Activated CD4-positive, alpha-beta T cell treated with anti-CD3 and anti-CD28 coated beads, Interleukin-2, amount 10 ng/mL, durations not matched to agents 24 days and 14 days (primary cell): Measurements from ENCODE around the gene ZBTB3. TPM values are rescaled to one million over a fixed set of nuclear protein-coding genes. Genes with fewer than 3 reads are reported as not detected.

ENCODE experiments used
- DNase-seq: peaks from one replicate; pipeline ENCODE4 v3.0.0; 2022
- H3K27ac Mint-ChIP-seq: one replicate; pipeline ENCODE4 v1.8.0; 2022; ENCODE audit warnings: mild to moderate bottlenecking, mixed read lengths
- H3K27me3 Mint-ChIP-seq: one replicate; pipeline ENCODE4 v1.8.0; 2022; ENCODE audit warnings: mixed read lengths
- H3K36me3 Mint-ChIP-seq: one replicate; pipeline ENCODE4 v1.8.0; 2022; ENCODE audit warnings: low read depth, mild to moderate bottlenecking, mixed read lengths
- H3K4me1 Mint-ChIP-seq: one replicate; pipeline ENCODE4 v1.8.0; 2021; ENCODE audit warnings: mixed read lengths
- H3K4me3 Mint-ChIP-seq: one replicate; pipeline ENCODE4 v1.8.0; 2022; ENCODE audit warnings: mild to moderate bottlenecking, moderate library complexity, mixed read lengths
- H3K9me3 Mint-ChIP-seq: one replicate; pipeline ENCODE4 v1.8.0; 2021; ENCODE audit warnings: mixed read lengths
- intact Hi-C: fragments of 100-400 bp; cut with micrococcal nuclease; formaldehyde crosslinking; loops from one replicate; pipeline ENCODE4 v1.15.1; 2023
- total RNA-seq: library from RNA; stranded (reverse); gene quantifications from 2 replicates; pipeline ENCODE4 v1.2.3, GENCODE V29; 2022

Gene ZBTB3
- 7.5 and 11.1 TPM in 2 replicates for total RNA-seq

GRCh38 chr11:62753736-62754603, at the start of gene ZBTB3:
Gene ZBTB3, minus strand, starts transcription at chr11:62754160. Its CDS starts 496 bp downstream, at chr11:62753664.
- peak within 1 kb of the TSS; percentile 97 for H3K27ac Mint-ChIP-seq
- H3K27me3 Mint-ChIP-seq = no peaks in the 10 kb centered on the region
- DNase-seq = peak; percentile 98
- peak within 1 kb of the TSS; percentile 98 for H3K4me3 Mint-ChIP-seq
- peaks cover 6% of the 10 kb centered on the region for H3K36me3 Mint-ChIP-seq
- H3K4me1 Mint-ChIP-seq = peaks cover 16% of the 10 kb centered on the region
- no peaks in the 10 kb centered on the region for H3K9me3 Mint-ChIP-seq
- intact Hi-C loops = loop anchor here (1.0 kb wide), 4 partner anchors 7 to 33 kb away; partner anchors contain the start of genes HNRNPUL2, POLR2G, TAF6L and TMEM179B

GRCh38 chr11:62801071-62801470, 47.1 kb upstream of the ZBTB3 start:
- peaks cover 70% of the 10 kb centered on the region for H3K36me3 Mint-ChIP-seq
- intact Hi-C loops = no loop called here
- no peaks in the 10 kb centered on the region for H3K9me3 Mint-ChIP-seq
- H3K4me1 Mint-ChIP-seq = peaks cover 26% of the 10 kb centered on the region
- no peak overlapping the region for H3K4me3 Mint-ChIP-seq
- DNase-seq = no peak
- H3K27me3 Mint-ChIP-seq = no peaks in the 10 kb centered on the region
- H3K27ac Mint-ChIP-seq = no peak overlapping the region

GRCh38 chr11:62799486-62799885, 45.5 kb upstream of the ZBTB3 start:
- H3K27ac Mint-ChIP-seq = no peak overlapping the region
- H3K9me3 Mint-ChIP-seq = no peaks in the 10 kb centered on the region
- H3K36me3 Mint-ChIP-seq = peaks cover 82% of the 10 kb centered on the region
- no peaks in the 10 kb centered on the region for H3K27me3 Mint-ChIP-seq
- no peak overlapping the region for H3K4me3 Mint-ChIP-seq
- intact Hi-C loops = no loop called here
- DNase-seq = no peak
- H3K4me1 Mint-ChIP-seq = peaks cover 21% of the 10 kb centered on the region

- intact Hi-C loops = no loop called here
- Mint-ChIP-seq H3K27me3 (no peaks in the 10 kb centered on the region), H3K9me3 (no peaks in the 10 kb centered on the region), H3K27ac (no peak overlapping the region), H3K36me3 (peaks cover 76% of the 10 kb centered on the region), H3K4me1 (peaks cover 9% of the 10 kb centered on the region), H3K4me3 (no peak overlapping the region)
- DNase-seq = no peak
Observed at GRCh38 chr11:62796281-62796680, 42.3 kb upstream of the ZBTB3 start.

DNA sequence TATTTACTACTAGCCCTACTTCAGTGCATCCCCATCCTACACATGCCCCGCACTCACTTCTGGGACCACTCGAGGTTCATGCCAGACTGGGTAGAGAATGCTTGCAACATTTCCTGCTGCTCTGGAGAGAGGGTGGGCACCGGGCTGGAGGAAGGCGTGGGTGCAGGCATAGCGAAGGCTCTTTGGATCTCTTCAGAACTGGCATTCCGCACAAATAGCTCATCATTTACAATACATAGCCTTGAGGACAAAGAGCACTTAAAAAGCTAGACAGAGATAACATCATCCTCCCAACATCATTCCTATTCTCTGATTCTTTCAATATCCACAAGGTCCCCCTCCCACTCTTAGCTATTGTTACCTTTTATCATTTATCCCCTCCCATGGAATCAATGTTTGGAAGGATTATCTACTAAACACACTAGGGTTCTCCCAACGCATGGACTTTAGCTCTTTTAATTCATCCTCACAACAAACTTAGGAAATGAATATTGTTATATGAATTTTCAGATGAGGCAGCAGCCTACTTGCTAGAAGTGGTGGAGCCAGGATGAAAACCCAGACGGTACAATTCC, 40.3 kb upstream of the ZBTB3 start:
- peaks cover 78% of the 10 kb centered on the region for H3K36me3 Mint-ChIP-seq
- no peak overlapping the region for H3K4me3 Mint-ChIP-seq
- intact Hi-C loops = no loop called here

DNA sequence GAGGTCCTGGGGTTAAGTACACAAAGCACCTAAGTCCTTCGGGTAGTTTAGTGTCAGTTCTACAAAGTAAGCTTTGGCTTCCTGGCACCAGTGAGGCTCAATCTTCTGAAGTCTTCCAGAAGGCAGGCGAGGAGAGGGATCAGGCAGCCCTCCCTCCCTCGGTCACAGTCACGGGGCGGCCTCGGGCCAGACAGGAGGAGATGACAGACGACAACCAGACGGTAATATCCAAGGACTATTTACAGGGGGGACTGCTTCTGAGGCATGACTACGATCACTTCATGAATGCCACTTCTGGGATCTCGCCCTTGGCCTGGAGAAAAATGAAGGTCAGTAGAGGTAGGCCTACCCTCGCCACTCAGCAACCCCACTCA, 38.2 kb upstream of the ZBTB3 start:
- no peaks in the 10 kb centered on the region for H3K9me3 Mint-ChIP-seq
- intact Hi-C loops = loop anchor here (1.0 kb wide), 3 partner anchors 12 to 64 kb away; partner anchors contain the start of genes STX5, TEX54 and TTC9C
- peak overlapping the region; percentile 92 for H3K4me3 Mint-ChIP-seq
- H3K27ac Mint-ChIP-seq = peak overlapping the region; percentile 88
- H3K36me3 Mint-ChIP-seq = peaks cover 78% of the 10 kb centered on the region
- no peaks in the 10 kb centered on the region for H3K27me3 Mint-ChIP-seq
- peaks cover 36% of the 10 kb centered on the region for H3K4me1 Mint-ChIP-seq
- no peak for DNase-seq

More for the DNA sequence above, 40.3 kb upstream of the ZBTB3 start:
- no peak for DNase-seq
- Mint-ChIP-seq H3K4me1 (peaks cover 27% of the 10 kb centered on the region), H3K9me3 (no peaks in the 10 kb centered on the region), H3K27ac (no peak overlapping the region), H3K27me3 (no peaks in the 10 kb centered on the region)

- Mint-ChIP-seq H3K36me3 (peaks cover 73% of the 10 kb centered on the region), H3K27ac (peak within 1 kb of the TSS; percentile 88), H3K27me3 (no peaks in the 10 kb centered on the region), H3K4me1 (peaks cover 36% of the 10 kb centered on the region), H3K9me3 (no peaks in the 10 kb centered on the region), H3K4me3 (peak within 1 kb of the TSS; percentile 92)
- intact Hi-C loops = loop anchor here (1.0 kb wide), 3 partner anchors 13 to 63 kb away; partner anchors contain the start of genes STX5, TEX54 and TTC9C
- peak; percentile 98 for DNase-seq
Observed at GRCh38 chr11:62791501-62792201, 37.7 kb upstream of the ZBTB3 start, which contains the start of gene TMEM223. Gene TMEM223, minus strand, starts transcription at chr11:62792006. Its CDS starts 12 bp downstream, at chr11:62791994.

GRCh38 chr11:62789576-62789975, 35.6 kb upstream of the ZBTB3 start:
- peak; percentile 61 for DNase-seq
- H3K9me3 Mint-ChIP-seq = no peaks in the 10 kb centered on the region
- intact Hi-C loops = no loop called here
- H3K27me3 Mint-ChIP-seq = no peaks in the 10 kb centered on the region
- H3K36me3 Mint-ChIP-seq = peaks cover 56% of the 10 kb centered on the region
- peak overlapping the region; percentile 92 for H3K4me3 Mint-ChIP-seq
- H3K27ac Mint-ChIP-seq = peak overlapping the region; percentile 54
- H3K4me1 Mint-ChIP-seq = peaks cover 43% of the 10 kb centered on the region

- Mint-ChIP-seq H3K27me3 (no peaks in the 10 kb centered on the region), H3K4me1 (peaks cover 43% of the 10 kb centered on the region), H3K4me3 (peak overlapping the region; percentile 90), H3K36me3 (peaks cover 50% of the 10 kb centered on the region), H3K27ac (peak overlapping the region; percentile 54), H3K9me3 (no peaks in the 10 kb centered on the region)
- intact Hi-C loops = no loop called here
- peak; percentile 65 for DNase-seq
Observed at GRCh38 chr11:62788991-62789390, 35.0 kb upstream of the ZBTB3 start.

DNA sequence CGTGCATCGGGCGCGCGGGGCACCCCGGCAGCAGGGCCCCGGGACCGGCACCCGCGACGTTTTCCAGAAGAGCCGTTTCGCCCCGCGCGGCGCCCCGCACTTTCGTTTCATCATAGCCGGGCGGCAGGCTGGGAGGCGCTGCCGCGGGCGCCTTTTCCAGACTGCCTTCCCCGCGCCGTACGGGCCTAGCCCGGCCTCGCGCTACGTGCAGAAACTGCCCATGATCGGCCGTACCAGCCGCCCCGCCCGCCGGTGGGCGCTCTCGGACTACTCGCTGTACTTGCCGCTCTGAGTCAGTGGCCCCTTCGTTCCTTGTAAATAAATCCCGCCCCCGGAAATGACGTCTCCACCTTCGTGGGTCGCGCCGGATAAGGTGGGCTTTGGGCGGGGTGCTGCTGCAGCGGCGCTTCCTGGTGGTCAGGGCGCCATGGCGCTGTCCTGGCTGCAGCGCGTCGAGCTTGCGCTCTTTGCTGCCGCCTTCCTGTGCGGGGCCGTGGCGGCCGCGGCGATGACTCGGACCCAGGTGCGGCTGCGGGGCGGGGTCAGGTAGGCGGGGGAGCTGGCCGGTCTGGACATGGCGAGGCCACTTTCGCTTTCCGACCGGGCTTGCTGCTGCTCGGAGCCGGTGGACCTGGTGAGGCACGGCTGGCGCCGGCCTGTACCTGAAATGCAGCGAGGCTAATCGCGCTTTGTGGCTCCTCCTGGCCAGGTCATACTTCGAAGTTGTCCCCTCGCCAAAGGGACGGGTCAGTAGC, 33.2 kb upstream of the ZBTB3 start, which contains the start of gene TMEM179B:
TMEM179B (plus strand) TSS at position 398 of the 755 bp plus-strand sequence; CDS start at position 428, 30 bp downstream.
- peak within 1 kb of the TSS; percentile 92 for H3K27ac Mint-ChIP-seq
- H3K4me1 Mint-ChIP-seq = peaks cover 37% of the 10 kb centered on the region
- DNase-seq = peak; percentile 99
- no peaks in the 10 kb centered on the region for H3K9me3 Mint-ChIP-seq
- intact Hi-C loops = loop anchor here (1.0 to 2.0 kb wide), 10 partner anchors 16 to 122 kb away; partner anchors contain the start of genes C11orf98, CSKMT, HNRNPUL2 and POLR2G
- H3K36me3 Mint-ChIP-seq = peaks cover 43% of the 10 kb centered on the region
- peak within 1 kb of the TSS; percentile 93 for H3K4me3 Mint-ChIP-seq
- H3K27me3 Mint-ChIP-seq = no peaks in the 10 kb centered on the region

DNA sequence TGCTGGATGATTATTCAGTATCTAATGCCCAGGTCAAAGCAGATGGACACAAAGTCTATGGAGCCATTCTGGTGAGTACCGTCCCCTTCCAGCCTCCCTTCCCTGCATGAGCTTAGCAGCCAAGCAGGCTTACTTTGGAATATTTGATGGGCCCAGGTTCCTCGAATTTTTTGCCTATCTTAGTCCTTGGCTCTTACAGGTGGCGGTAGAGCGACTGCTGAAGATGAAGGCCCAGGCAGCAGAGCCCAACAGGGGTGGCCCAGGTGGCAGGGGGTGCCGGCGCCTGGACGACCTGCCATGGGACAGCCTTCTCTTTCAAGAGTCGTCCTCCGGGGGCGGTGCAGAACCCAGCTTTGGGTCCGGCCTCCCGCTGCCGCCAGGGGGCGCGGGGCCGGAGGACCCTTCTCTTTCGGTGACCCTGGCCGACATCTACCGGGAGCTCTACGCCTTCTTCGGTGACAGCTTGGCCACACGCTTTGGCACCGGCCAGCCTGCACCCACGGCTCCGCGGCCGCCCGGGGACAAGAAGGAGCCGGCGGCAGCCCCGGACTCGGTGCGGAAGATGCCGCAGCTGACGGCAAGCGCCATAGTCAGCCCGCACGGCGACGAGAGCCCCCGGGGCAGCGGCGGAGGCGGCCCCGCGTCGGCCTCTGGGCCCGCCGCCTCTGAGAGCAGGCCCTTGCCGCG, 32.5 kb upstream of the ZBTB3 start:
- peaks cover 38% of the 10 kb centered on the region for H3K36me3 Mint-ChIP-seq
- H3K27ac Mint-ChIP-seq = peak overlapping the region; percentile 91
- H3K27me3 Mint-ChIP-seq = no peaks in the 10 kb centered on the region
- DNase-seq = peak; percentile 97
- intact Hi-C loops = loop anchor here (1.0 to 2.0 kb wide), 11 partner anchors 15 to 121 kb away; partner anchors contain the start of genes C11orf98, CSKMT, HNRNPUL2 and NXF1
- H3K9me3 Mint-ChIP-seq = no peaks in the 10 kb centered on the region
- H3K4me3 Mint-ChIP-seq = peak overlapping the region; percentile 93
- peaks cover 34% of the 10 kb centered on the region for H3K4me1 Mint-ChIP-seq

DNA sequence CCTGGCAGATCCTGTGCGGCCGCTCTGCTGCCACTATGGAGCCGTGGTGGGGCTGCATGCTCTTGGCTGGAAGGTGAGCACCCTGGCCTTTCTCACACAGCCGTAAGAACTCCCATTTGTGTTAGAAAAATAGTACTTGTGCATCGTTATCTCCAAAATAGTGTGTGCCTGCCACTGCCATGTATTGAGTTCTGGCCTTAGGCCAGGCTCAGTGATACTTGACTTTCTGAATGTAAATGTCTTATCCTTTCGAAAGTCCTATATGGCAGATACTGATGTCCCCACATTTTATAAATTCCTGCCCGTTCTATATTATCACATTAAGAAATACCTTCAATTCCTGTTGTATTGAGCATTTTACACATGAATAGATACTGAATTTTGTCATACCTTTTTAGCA, 28.8 kb upstream of the ZBTB3 start:
- no peak for DNase-seq
- H3K27ac Mint-ChIP-seq = no peak overlapping the region
- intact Hi-C loops = no loop called here
- H3K4me3 Mint-ChIP-seq = no peak overlapping the region
- H3K36me3 Mint-ChIP-seq = peaks cover 17% of the 10 kb centered on the region
- H3K4me1 Mint-ChIP-seq = peaks cover 16% of the 10 kb centered on the region
- H3K27me3 Mint-ChIP-seq = no peaks in the 10 kb centered on the region
- no peaks in the 10 kb centered on the region for H3K9me3 Mint-ChIP-seq
